Activated T-cell treated with anti-CD3 and anti-CD28 coated beads for 4 hours (primary cell): Measurements from ENCODE around the gene SOX10.
"Not testable (repeated sequence)": the region's sequence is repeated elsewhere in the genome, so short reads cannot be mapped to it uniquely, and the experiment has no call there.

Source experiments
- DNase-seq: peaks from one replicate; pipeline ENCODE4 v3.0.0-alpha.2; 2020

SOX10 gene

DNA sequence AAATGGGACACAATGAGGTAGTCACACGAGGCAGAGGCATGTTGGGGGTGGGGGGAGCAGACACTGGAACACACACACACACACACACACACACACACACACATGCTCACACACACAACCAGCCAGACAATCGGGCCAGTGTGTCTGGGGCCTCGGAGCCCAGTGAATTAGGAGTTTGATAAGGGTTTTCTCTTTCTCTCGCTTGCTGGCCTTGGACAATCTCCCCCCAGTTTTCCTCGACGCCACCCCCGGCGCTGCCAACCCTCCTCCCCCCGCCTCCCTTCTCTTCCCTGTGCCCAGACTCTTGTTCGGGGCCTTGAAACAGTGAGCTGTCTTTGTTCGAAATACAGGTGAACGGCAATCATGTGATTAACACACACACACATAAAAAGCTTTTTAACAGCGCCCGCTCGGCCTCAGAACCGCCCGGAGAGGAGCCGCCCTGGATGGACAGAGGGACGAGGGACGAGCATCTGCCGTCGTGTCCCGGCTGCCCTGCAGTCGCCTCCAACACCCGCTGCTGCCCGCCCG is 1.5 kb upstream of the SOX10 start:
- no peak for DNase-seq

DNA sequence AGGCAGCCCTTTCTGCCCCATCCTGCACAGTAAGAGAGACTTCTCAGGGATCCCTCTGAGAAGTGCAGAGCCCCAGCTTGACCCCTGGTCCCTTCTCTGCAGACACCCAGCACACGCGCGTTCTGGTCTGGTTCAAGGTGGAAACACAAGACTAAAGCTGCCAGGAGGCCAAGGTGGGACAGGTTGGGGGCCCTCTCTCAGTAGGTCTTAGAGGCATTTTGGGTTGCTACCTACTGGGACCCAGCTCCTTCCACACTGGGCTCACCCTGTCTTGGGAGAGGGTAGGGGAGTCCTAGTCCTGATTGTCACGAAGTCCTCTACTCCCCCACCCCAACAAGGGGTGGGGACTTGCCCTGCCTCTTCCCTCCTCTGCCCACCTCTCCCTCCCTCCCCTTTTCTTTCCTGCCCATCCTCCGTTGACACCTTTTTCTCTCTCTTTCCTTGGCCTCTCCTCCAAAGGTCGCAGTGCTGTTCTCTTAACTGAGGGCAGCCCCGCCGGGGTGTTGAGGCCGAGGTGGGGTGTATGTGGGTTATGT is 763 bp upstream of the SOX10 start:
- no peak for DNase-seq

DNA sequence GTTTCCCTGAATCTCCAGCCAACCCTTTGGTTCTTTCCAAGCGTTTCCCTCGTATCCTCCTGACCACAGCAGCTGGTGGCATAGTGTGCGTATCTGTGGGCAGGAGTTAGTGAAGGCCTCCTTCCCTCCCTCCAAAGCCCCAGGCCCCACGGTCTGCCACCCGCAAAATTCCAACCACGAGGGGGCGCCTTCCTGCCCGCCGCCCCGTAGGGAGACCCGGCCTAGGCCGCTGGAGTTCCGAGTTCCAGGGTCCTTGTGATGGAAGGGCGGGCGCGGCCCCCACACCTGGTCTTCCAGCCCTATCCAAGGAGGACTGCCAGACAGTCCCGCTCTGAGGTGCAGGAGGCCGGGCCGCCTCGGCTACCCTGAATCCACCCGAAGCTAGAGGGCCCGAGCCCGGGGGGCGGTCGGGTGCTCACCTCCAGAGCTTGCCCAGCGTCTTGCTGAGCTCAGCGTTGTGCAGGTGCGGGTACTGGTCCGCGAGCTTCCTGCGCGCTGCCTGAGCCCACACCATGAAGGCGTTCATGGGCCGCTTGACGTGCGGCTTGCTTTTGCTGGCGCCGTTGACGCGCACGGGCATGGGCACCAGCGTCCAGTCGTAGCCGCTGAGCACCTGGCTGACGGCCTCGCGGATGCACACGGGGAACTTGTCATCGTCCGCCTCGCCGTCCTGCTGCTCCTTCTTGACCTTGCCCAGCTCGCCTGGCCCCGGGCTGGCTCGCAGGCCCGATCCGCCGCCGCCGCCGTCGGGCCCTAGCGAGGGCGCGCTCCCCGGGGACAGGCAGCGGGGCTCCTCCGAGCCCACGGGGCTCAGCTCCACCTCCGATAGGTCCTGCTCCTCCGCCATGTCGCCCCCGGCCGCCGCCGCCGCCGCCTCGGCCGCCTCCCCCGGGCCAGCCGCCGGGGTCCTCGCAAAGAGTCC is 1.2 kb downstream of the SOX10 start:
- no peak for DNase-seq

DNA sequence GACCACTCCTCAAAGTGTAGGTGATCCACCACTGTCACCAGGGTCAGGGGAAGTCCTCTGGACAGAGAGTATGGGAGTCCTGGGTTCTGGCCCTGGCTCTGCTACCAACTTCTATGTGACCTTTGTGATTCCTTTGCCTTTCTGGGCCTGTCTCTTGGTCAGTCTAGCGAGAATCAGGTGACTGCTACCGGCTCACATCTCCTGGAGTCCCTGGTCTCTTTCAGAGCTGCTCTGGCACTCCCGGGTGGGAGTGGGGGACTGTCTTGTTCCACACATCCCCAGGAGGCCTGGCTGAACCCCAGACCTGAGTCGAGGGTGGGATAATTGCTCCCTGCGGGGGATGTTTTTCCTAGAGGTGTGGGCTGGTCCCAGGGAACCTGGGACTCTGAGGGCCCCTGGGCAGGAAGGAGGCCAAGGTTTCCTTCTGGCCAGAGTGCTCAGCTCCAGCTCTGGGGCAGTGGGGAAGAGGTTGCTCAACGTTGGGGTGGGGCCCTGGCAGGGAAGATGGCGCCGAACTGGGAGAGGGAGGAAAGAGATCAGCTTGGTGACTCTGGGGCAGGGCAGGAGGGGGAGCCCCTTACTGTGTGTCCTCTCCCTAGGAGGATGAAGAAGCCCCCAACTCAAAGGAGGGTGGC is 2.1 kb downstream of the SOX10 start:
- no peak for DNase-seq

DNA sequence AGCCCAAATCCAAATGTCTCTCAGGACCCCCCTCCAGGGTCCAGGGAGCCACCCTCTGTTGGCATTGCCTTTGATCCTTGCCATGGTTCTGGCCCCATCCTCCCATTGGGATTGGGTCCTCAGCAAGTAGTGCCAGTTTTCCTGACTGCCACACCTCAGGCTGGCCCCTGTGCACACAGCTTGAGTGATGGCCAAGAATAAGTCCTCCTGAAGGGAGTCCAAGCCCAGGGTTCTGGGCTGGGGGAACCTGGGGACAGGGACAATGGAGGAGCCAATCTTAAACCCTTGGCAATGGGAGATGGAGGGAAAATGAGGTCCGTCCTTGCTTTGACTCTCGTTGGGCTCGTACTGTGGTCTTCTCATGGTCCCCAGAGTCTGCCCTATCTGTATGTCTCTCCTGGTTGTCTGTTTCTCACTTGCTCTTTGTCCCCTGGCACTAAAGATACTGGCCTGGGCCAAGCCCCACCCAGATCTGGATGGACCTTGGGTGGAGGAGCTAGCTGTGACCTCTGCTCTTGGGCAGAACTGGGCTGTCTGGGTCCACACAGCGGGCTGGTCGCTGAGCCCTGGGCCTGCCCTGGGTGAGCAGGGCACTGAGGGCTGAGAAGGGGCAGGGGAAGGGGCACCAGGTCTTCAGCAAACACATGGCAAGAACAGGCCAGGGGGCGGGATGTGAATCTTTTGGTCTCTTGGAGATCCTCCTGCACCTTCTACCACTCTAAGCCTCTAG is 2.9 kb downstream of the SOX10 start:
- no peak for DNase-seq

DNA sequence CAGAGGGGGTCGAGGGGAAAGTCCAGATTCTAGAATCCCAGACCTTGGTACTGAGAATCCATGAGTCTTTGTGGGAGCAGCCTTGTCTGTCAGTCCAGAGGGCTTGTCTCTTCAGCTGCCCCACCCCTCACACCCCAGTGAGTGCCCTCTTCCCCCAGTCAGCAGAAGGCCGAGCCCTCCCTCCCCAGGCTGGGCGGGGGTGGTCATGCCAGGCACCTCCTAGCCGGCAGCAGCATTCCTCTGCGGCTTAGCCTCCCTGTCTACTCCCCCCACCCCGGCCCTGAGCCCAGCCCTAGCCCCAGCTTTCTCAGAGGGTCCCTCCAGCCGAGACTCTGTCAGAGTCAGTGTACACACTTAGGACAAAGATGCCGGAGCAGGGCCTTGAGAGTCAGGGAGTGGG is 4.6 kb downstream of the SOX10 start:
- no peak for DNase-seq

DNA sequence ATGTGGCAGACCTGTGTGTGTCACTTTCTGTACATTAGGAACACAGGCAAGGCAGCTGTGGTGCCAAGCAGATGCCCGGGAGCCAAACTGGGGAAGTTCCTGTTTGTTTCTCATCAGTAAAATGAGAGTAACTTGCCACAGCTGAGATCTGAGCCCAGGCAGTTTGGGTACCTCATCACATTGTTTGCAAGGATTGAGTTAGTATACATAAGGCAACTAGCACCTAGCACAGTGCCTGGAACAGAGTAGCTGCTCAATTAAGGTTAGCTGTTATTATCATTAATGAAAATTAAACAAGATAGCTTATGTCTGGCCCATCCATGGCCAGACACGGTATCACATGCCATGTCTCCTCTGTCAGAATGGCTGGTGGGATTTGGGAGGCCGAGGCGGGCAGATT is 7.8 kb downstream of the SOX10 start:
- no peak for DNase-seq

DNA sequence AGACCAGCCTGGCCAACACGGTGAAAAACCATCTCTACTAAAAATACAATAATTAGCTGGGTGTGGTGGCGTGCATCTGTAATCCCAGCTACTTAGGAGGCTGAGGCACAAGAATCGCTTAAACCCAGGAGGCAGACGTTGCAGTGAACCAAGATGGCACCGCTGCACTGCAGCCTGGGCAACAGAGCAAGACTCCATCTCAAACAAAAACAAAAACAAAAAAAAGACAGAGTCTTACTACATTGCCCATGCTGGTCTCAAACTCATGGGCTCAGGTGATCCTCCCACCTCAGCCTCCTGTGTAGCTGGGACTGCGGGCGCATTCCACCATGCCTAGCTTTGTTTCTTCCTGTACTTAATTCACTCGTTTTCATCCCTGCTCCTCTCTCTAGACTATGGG is 8.3 kb downstream of the SOX10 start:
- not testable (repeated sequence) for DNase-seq

DNA sequence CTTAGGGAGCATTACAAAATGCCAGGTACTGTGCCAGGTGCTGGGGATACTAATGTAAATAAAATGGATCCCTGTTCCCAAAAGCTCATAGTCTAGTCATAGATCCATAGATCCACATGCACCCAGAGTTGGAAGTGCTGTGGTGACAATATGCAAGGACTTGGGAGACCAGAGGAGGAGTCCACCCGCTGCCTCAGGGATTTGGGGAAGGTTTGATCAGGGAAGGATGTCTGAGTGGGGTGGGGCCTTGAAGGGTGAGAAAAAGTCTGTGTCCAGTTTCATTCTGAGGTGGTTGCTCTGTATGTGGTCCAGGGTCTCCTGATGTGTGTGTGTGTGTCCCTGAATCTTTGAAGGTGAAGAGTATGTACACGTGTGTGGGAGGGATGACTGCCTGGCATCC is 9.2 kb downstream of the SOX10 start:
- DNase-seq, result no peak

DNA sequence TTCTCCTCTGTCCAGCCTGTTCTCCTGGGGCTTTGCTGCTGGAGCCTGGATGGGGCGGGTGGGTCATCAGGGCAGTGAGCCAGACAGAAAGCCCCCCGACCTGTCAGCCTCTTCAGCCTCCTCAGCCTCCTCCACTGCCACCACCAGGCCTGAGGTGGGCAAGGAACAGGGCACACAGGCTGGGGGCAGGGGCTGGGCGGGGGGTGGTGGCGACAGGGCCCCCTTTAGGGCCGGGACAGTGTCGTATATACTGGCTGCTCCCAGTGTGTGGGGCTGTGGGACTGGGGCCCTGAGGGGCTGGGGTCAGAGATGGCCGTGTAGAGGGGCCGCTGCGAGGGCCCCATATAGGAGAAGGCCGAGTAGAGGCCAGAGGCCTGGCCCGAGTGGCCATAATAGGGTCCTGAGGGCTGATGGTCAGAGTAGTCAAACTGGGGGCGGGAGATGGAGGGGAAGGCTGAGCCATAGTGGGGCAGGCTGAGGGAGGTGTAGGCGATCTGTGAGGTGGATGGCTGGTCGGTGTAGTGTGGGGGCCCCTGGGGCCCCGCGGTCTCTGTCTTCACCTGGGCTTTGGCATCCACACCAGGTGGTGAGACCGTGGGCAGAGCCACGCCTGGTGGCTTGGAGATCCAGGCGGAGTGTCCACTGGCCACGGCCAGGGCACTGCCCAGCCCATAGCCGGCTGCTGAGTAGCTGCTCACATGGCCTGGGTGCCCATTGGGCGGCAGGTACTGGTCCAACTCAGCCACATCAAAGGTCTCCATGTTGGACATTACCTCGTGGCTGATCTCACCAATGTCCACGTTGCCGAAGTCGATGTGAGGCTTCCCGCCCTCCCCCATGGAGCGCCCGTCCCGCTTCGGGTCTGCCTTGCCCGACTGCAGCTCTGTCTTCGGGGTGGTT is 10.8 kb downstream of the SOX10 start:
- DNase-seq, result no peak

DNA sequence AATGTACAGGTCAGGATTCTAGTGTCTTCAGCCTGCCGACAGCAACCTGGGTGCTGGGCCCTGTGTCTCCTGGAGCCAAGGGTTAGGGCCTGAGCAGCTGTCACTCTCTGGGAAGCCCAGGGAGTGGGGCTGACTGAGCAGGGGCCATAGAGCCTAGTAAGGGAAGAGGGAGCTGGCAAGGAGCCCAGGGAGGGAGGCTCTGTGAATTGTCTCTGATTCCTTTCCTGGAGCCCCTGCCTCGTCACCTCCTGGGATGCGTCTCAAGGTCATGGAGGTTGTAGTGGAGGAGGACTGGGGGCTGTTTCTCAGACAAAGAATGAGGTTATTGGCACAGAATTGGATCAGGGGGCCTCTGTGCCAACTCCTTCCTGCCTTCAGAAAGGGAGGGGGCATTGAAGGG is 11.8 kb downstream of the SOX10 start:
- DNase-seq, result no peak

DNA sequence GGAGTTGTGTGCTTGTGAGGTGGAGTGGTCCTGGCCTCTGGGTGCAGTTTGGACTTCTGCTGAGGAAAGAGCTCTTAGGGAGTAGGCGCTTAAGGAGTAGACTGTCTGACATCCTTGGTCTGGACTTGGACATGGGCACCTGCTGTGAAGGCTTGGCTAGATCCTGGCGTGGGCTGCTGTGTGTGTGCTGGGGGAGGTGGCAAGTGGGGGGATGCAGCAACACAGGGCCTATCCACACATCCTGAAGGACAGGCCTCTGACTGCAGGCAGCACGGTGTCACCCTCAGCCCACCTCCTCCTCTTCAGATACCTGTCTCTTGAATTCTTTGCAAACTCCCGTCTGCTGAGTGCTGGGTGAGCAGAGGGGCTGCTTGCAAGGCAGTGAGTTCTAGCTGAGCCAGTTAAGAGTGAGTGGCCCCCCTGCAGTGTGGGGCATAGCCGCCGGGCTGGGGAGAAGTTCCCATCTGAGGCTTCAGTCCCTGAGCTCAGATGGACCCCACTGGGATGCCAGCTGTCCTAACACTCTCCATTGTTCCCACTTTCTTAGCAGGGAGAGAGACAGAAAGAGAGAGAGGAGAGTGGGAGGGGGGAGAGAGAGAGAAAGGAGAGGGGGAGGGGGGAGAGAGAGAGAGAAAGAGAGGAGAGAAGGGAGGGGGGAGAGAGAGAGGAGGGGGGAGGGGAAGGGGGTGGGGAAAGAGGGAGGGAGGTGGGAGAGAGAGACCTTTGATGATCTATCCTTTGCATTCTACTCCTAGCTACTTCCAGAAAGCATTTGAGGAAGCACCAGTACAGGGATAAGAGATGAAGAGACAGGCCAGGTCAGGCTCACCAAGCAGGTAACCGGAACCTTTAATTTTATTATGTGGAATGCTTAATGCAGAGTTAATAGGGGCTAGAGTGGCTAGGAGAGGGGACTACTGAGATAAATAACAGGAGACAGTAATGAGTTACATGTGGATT is 12.6 kb downstream of the SOX10 start:
- DNase-seq, result no peak

DNA sequence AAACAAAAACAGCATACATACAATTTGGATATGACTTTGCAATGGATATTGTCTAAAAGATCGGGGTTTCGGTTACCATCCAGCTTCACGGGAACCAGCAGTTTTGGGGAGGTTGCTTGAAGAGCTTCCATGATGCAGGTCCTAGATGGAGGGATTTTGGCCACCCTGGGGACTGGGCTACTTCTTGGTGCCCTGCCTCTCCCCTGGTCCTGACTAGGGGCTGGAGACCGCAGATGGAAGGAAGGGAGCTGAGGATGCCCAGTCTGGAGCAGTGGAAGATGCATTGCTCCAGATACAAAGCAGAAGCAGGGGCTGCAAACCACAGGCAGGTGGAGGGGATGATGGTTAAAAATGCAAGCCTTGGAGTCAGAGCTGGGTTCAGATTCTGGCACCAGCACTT is 13.5 kb downstream of the SOX10 start:
- DNase-seq, result no peak

DNA sequence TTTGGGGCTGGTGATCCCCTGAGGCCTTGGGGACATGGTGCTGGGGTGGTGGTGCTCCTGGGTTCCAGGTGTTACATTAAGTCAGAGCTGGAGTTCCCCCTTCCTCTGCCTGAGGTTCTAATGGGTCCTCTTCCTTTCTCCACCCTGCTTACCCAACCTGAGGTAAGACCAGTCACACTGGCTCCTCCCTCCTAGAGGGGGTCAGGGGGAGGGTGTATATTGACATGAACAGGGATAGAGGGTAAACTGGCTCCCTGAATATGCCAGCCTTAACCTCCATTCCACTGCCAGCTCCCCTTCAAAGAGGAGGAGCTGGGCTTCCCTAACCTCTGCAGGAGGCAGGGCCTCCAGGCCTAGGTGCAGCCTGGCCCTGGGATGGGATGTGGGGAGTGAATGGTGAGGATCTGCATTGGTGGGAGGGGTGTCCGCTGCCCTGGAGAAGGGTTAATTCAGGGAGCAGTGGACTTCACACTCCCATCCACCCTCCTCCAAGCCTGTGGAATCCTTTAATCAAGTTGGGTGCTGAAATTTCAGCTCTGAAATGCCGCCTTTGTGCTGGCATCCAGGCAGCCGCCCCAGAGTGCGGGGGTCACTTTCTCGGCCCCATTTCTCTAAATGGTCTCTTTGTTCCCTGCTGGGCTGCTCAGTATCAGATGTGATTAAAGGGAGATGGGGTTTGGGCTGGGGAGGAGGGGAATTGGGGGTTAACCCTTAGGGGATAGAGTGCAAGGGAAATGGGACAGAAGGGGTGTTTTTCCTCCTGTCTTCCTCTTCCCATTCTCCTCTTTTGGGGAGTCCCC is 15.7 kb downstream of the SOX10 start:
- no peak for DNase-seq

DNA sequence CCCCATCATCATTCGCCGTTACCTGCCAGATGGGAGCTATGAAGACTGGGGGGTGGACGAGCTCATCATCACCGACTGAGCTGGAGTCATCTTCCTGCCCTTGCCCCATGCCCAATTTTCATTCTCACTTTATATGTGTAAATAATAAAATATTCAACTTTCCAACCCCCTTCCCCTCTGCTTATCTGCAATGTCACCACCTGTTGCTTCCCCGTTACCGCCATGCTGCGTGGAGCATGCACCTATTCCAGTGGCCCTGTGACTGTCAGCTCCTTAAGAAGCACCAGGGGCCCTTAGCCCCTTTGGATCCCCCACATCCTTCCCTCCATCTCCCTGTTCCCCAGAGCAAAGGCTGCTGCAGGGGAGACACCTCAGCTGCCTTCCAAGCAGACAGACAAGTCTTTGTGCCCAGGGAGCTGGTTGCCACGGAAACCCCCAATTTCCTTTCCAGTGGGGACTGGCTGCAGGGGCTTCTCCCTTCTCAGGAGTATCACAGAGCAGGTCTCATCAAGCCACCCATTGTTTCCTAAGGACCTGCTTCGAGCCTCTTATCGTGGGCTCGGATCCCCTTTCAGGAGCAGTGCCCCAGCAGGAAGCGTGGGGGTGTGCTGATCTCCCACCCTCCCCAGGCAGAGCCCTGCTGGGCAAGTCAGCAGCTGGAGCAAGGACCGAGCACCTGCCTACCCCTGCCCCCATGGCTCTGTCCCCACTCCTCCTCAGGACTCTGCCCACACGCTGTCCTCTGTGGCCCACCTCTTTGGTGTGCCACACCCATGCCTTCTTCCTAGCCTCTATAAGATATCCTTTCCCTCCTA is 16.5 kb downstream of the SOX10 start:
- DNase-seq, result no peak

DNA sequence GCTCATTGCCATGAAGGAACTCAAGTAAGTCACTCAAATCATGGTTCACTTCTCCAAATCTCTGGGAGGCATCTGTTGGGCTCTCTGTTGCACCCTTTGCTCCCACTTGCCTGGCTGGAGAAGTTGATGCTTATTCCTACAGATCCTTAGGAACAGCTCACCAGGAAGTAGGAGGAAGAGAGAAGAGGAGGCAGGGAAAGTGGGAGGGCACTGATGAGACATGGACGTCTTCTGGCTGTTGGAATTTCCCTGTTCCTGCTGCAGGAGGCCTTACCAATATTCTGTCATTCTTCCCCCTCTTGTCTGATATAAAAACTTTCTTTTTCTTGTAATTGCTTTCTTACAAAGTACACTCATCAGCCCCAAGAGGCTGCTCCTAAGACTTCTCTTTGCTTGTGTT is 17.2 kb downstream of the SOX10 start:
- DNase-seq, result no peak

DNA sequence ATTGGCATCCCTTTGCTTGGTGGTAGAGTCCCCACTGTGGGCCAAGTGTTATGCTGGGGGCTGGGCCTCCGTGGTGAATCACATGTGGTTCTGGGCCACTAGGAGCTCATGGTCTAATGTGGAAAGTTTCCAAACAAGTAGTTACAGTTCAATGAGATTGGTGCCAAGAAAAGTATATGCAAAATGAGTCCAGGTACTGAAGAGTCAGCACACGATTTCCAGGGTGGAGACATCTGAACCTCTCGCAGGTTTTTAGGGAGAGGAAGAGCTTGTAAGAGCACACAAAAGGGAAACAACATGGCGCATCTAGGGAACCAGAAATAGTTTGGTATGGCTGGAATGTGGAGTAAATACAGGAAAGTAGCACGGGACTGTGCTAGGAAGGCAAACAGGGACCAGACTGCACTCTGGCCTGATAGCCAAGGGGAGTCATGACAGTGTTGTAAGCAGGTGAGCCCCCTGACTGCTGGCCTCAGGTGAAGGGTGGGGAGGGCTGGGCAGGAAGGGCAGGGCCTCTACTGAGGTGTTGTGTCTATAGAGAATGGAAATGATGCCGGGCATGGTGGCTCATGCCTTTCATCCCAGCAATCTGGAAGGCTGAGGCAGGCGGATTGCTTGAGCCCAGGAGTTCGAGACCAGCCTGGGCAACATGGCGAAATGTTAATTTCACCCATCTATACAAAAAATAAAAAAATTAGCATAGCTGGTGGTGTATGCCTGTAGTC is 18.3 kb downstream of the SOX10 start:
- DNase-seq, result no peak

DNA sequence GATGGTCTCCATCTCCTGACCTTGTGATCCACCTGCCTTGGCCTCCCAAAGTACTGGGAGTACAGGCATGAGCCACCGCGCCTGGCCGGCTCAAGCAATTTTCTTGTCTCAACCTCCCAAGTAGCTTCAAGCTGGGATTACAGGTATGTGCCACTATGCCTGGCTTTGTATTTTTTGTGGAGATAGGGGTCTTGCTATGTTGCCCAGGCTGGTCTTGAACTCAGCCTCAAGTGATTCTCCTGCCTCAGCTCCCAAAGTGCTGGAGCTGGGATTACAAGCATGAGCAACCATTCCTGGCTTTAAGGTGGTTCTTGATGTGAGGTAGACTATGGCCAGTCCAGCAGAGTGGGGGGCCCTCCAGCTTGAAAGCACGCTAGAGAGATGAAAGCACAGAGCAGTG is 23.3 kb downstream of the SOX10 start:
- DNase-seq, result no peak
